NB4 (cell line): Measurements from ENCODE around the gene KCNC2.

Experiments used
- CTCF ChIP-seq: IDR thresholded peaks from one replicate; pipeline ENCODE4 v1.5.1; 2012; ENCODE audit warnings: low read depth, low read length
- MYC ChIP-seq: IDR thresholded peaks from 2 replicates; pipeline ENCODE4 v1.6.1; 2011; ENCODE audit warnings: low read depth, low read length
- POLR2A ChIP-seq: IDR thresholded peaks from 2 replicates; pipeline ENCODE4 v1.6.1; 2011; ENCODE audit warnings: mild to moderate bottlenecking; ENCODE audit not compliant: insufficient read length; ENCODE audit errors: extremely low read depth

GRCh38 chr12:75236206-75236605, 26.6 kb upstream of the KCNC2 start:
- no peak for TF ChIP-seq CTCF
- TF ChIP-seq POLR2A, result no peak
- no peak for TF ChIP-seq MYC
